Psoas muscle (tissue), 8 donors: ENCODE data around the gene DNPEP. TPM values are rescaled to one million over a fixed set of nuclear protein-coding genes. Genes with fewer than 3 reads are reported as not detected.

ENCODE experiments used
- ATAC-seq, 4 donors: fragments of 200-7000 bp; cut with Tn5 transposase; one replicate each; pipeline ENCODE4 v1.9.1; 2020; ENCODE audit warnings: moderate library complexity in 3 of 4, mild to moderate bottlenecking in 2 of 4
- DNase-seq, 2 donors: peaks; one replicate each; pipeline ENCODE4 v3.0.0-alpha.2; 2020
- H3K27ac ChIP-seq: fragments of 200-600 bp; one replicate; pipeline ENCODE4 v1.8.0; 2022
- H3K27me3 ChIP-seq, 3 donors: fragments of 200-600 bp in 1 of 3; one replicate each; pipeline versions ENCODE4 v1.6.1 to v1.8.0; 2013 to 2022; ENCODE audit warnings: low read length in 2 of 3, mild to moderate bottlenecking in 2 of 3, moderate library complexity in 1 of 3; ENCODE audit not compliant: insufficient read depth in 3 of 3
- H3K36me3 ChIP-seq, 2 donors: fragments of 200-600 bp in 1 of 2; one replicate each; pipeline versions ENCODE4 v1.6.1 to v1.8.0; 2013 to 2022; ENCODE audit warnings: low read depth in 1 of 2, mild to moderate bottlenecking in 1 of 2, moderate library complexity in 1 of 2; ENCODE audit not compliant: insufficient read depth in 1 of 2
- H3K4me1 ChIP-seq: fragments of 200-600 bp; one replicate; pipeline ENCODE4 v1.8.0; 2022
- H3K4me3 ChIP-seq: fragments of 200-600 bp; one replicate; pipeline ENCODE4 v1.8.0; 2022; ENCODE audit warnings: mild to moderate bottlenecking
- H3K9me3 ChIP-seq: fragments of 200-600 bp; one replicate; pipeline ENCODE4 v1.8.0; 2022
- CTCF ChIP-seq: fragments of 200-600 bp; IDR thresholded peaks from one replicate; pipeline ENCODE4 v1.8.0; 2022; ENCODE audit warnings: antibody characterized with exemption
- WGBS, 3 donors: extraction: QIAGEN DNeasy Blood & Tissue Kit; methylation state at CpG; one replicate each; pipeline versions ENCODE4 v1.1.6 to v1.1.7; 2013; 5-methylcytosine and 5-hydroxymethylcytosine counted together
- intact Hi-C, 2 donors: fragments of 100-400 bp; cut with DNase I; formaldehyde crosslinking; loops; one replicate each; pipeline versions ENCODE4 v1.11.0 to v1.14.2; 2022
- polyA plus RNA-seq, 3 donors: library from polyadenylated mRNA; stranded (reverse); fragments of 200-250 nt; gene quantifications; one replicate each; pipeline ENCODE4 v1.2.3, GENCODE V29; 2013
- total RNA-seq, 4 donors: library from RNA; stranded (reverse); fragmentation: NEBNext Ultra II Directional in 2 of 4; extraction: Animal tissue kit (Norgen Biotek cat#: 25700) in 2 of 4; gene quantifications; one replicate each; pipeline versions ENCODE4 v1.2.1 to v1.2.4, GENCODE V29; 2021 to 2023
- donor health status: healthy with polysubstance abuse.
- donor health status: DM: no; HTN: no; CAD: no; lungs with moderate emphysema.
- donor health status: Bipolar disorder and iron deficiency.
- donor health status: healthy.
- donor health status: DM: yes; HTN: yes; CAD: no.
- donor health status: DM: no; HTN: no; CAD: no.
- donor health status: DM: no; HTN: no; CAD: no.
- donor health status: DM: yes; HTN: yes; CAD: no.

DNPEP gene
- total and polyA plus RNA-seq, 7 donors: 46.7 to 93.1 (median 65.4) TPM

GRCh38 chr2:219429958-219430606 lies 42.4 kb upstream of the DNPEP start:
- ATAC-seq: peak; percentile 2 to 4 (median 2)
- peaks cover 0 to 23% of the 10 kb centered on the region in 2 donors for H3K36me3 ChIP-seq
- H3K9me3 ChIP-seq: no peaks in the 10 kb centered on the region
- intact Hi-C loops: no loop called here
- DNase-seq: no peak
- H3K27me3 ChIP-seq: no peaks in the 10 kb centered on the region
- WGBS, 3 donors: 70 to 90% (median 72%) methylated on average over 7 of the region's 7 CpGs
- H3K4me3 ChIP-seq: no peak overlapping the region
- peak overlapping the region; percentile 99 for H3K27ac ChIP-seq
- peaks cover 17% of the 10 kb centered on the region for H3K4me1 ChIP-seq
- TF ChIP-seq CTCF: no peak

- Histone ChIP-seq H3K27me3 (no peaks in the 10 kb centered on the region), H3K9me3 (no peaks in the 10 kb centered on the region), H3K27ac (peak overlapping the region; percentile 99), H3K4me3 (no peak overlapping the region), H3K36me3 (peaks cover 0 to 39% of the 10 kb centered on the region in 2 donors), H3K4me1 (peaks cover 7% of the 10 kb centered on the region)
- intact Hi-C loops: no loop called here
- DNase-seq (no peak), ATAC-seq (peak; percentile 4 to 20 (median 16))
- TF ChIP-seq CTCF: no peak
Observed at GRCh38 chr2:219428469-219428868, 40.8 kb upstream of the DNPEP start.

GRCh38 chr2:219426534-219427136 lies 38.9 kb upstream of the DNPEP start:
- no peaks in the 10 kb centered on the region for H3K9me3 ChIP-seq
- no peak for TF ChIP-seq CTCF
- intact Hi-C loops: no loop called here
- H3K4me3 ChIP-seq: no peak overlapping the region
- DNase-seq: peak in 1 of 2 donors; percentile 63
- H3K27ac ChIP-seq: peak overlapping the region; percentile 99
- peaks cover 0 to 58% of the 10 kb centered on the region in 2 donors for H3K36me3 ChIP-seq
- no peaks in the 10 kb centered on the region for H3K27me3 ChIP-seq
- H3K4me1 ChIP-seq: peaks cover 6% of the 10 kb centered on the region
- no peak for ATAC-seq
- 65 to 88% (median 67%) methylated on average over 6 to 7 of the region's 7 CpGs for WGBS, 3 donors

GRCh38 chr2:219426068-219426443 lies 38.3 kb upstream of the DNPEP start:
- Histone ChIP-seq H3K4me1 (peaks cover 2% of the 10 kb centered on the region), H3K27ac (peak overlapping the region; percentile 99), H3K36me3 (peaks cover 0 to 64% of the 10 kb centered on the region in 2 donors)

More at GRCh38 chr2:219426068-219426443, 38.3 kb upstream of the DNPEP start:
- H3K27me3 ChIP-seq: no peaks in the 10 kb centered on the region
- intact Hi-C loops: no loop called here
- ATAC-seq (no peak), DNase-seq (peak in 1 of 2 donors; percentile 54)
- no peaks in the 10 kb centered on the region for H3K9me3 ChIP-seq
- WGBS, 3 donors: 51 to 61% (median 55%) methylated on average over 7 of the region's 7 CpGs
- TF ChIP-seq CTCF: no peak
- no peak overlapping the region for H3K4me3 ChIP-seq
